Ovary (tissue), 9 donors: Measurements from ENCODE around the gene ADARB2. TPM values are rescaled to one million over a fixed set of nuclear protein-coding genes. Genes with fewer than 3 reads are reported as not detected.

Experiments used
- DNase-seq, 5 donors: peaks; one replicate each; pipeline ENCODE4 v3.0.0-alpha.2; 2019 to 2020
- H3K27ac ChIP-seq, 2 donors: fragments of 200-600 bp; one replicate each; pipeline versions ENCODE4 v1.5.1 to v1.8.0; 2019 to 2022
- H3K27me3 ChIP-seq: fragments of 200-600 bp; one replicate; pipeline ENCODE4 v1.8.0; 2022
- H3K36me3 ChIP-seq: fragments of 200-600 bp; sonication (generic); one replicate; pipeline ENCODE4 v1.5.1; 2019
- H3K4me1 ChIP-seq: one replicate; pipeline ENCODE4 v1.8.1; 2013; ENCODE audit warnings: mild to moderate bottlenecking, moderate library complexity; ENCODE audit not compliant: insufficient read depth
- H3K4me3 ChIP-seq: fragments of 200-600 bp; sonication (generic); one replicate; pipeline ENCODE4 v1.5.1; 2017
- H3K9me3 ChIP-seq, 2 donors: fragments of 200-600 bp in 1 of 2; sonication (generic) in 1 of 2; one replicate each; pipeline versions ENCODE4 v1.5.1 to v1.8.1; 2013 to 2019; ENCODE audit warnings: mild to moderate bottlenecking in 1 of 2, moderate library complexity in 1 of 2
- CTCF ChIP-seq, 3 donors: fragments of 450-650 bp in 2 of 3; fragments of 200-600 bp in 1 of 3; IDR thresholded peaks; one replicate each; pipeline versions ENCODE4 v1.5.1 to v1.8.0; 2016 to 2022; ENCODE audit warnings: antibody characterized with exemption in 3 of 3, mild to moderate bottlenecking in 1 of 3
- EP300 ChIP-seq: sonication (generic); formaldehyde crosslinking; IDR thresholded peaks from one replicate; pipeline ENCODE4 v1.6.1; 2017; ENCODE audit warnings: antibody characterized with exemption
- POLR2A ChIP-seq: fragments of 450-650 bp; IDR thresholded peaks from one replicate; pipeline ENCODE4 v1.6.1; 2017; ENCODE audit warnings: antibody characterized with exemption, mild to moderate bottlenecking, moderate library complexity
- WGBS, 3 donors: extraction: QIAGEN DNeasy Blood & Tissue Kit in 1 of 3; methylation state at CpG; one replicate each; pipeline versions ENCODE4 v1.1.5 to v1.1.7; 2013 to 2017; 5-methylcytosine and 5-hydroxymethylcytosine counted together
- intact Hi-C, 4 donors: fragments of 100-400 bp; cut with DNase I; formaldehyde crosslinking; loops; one replicate each; pipeline versions ENCODE4 v1.11.0 to v1.15.1; 2022 to 2023
- polyA plus RNA-seq, 2 donors: library from polyadenylated mRNA; stranded (reverse); fragments of 200-250 nt in 1 of 2; fragments of 350-450 nt in 1 of 2; fragmentation: Illumina TruSeq in 1 of 2; extraction: RNeasy Lipid Tissue Mini Kit (QIAGEN cat#74804) in 1 of 2; gene quantifications; one replicate each; pipeline ENCODE4 v1.2.3, GENCODE V29; 2013 to 2014
- total RNA-seq, 7 donors: library from RNA; depleted of rRNA in 2 of 7; stranded (reverse); fragments of >200 nt in 2 of 7; fragmentation: NEBNext Ultra II Directional in 3 of 7; extraction: Animal tissue kit (Norgen Biotek cat#: 25700) in 3 of 7; gene quantifications; one replicate each; pipeline versions ENCODE4 v1.1.0 to v1.2.4, GENCODE V29; 2016 to 2023
- donor health status: DM: no; HTN: no; CAD: no; lungs with moderate emphysema.
- donor health status: DM: no; HTN: no; CAD: no.
- donor health status: Bipolar disorder and iron deficiency.
- donor health status: DM: yes; HTN: yes; CAD: no.
- donor health status: DM: no; HTN: no; CAD: no.
- donor health status: DM: yes; HTN: yes; CAD: no.

ADARB2 gene
- total and polyA plus RNA-seq, 9 donors: 0.12 to 2.0 (median 0.36) TPM; not detected in 2

- Histone ChIP-seq H3K9me3 (no peaks in the 10 kb centered on the region), H3K4me1 (no peaks in the 10 kb centered on the region), H3K27ac (no peak overlapping the region), H3K36me3 (no peaks in the 10 kb centered on the region), H3K4me3 (no peak overlapping the region), H3K27me3 (no peaks in the 10 kb centered on the region)
- TF ChIP-seq CTCF (IDR thresholded peaks at IDR 0.05) (no peak), POLR2A (no peak), EP300 (no peak)
- peak in 1 of 5 donors; percentile 16 for DNase-seq
- intact Hi-C loops: no loop called here
- WGBS, 3 donors: 86 to 89% (median 88%) methylated on average over 22 of the region's 22 CpGs
These were observed 546.4 kb downstream of the ADARB2 start for GRCh38 chr10:1190791-1191490.

- TF ChIP-seq POLR2A (no peak), EP300 (no peak), CTCF (IDR thresholded peaks at IDR 0.05) (no peak)
- WGBS, 3 donors: 70 to 71% (median 71%) methylated on average over 12 of the region's 12 CpGs
- DNase-seq: peak in 1 of 5 donors; percentile 10
These were observed 547.3 kb downstream of the ADARB2 start for GRCh38 chr10:1190052-1190395.

DNA sequence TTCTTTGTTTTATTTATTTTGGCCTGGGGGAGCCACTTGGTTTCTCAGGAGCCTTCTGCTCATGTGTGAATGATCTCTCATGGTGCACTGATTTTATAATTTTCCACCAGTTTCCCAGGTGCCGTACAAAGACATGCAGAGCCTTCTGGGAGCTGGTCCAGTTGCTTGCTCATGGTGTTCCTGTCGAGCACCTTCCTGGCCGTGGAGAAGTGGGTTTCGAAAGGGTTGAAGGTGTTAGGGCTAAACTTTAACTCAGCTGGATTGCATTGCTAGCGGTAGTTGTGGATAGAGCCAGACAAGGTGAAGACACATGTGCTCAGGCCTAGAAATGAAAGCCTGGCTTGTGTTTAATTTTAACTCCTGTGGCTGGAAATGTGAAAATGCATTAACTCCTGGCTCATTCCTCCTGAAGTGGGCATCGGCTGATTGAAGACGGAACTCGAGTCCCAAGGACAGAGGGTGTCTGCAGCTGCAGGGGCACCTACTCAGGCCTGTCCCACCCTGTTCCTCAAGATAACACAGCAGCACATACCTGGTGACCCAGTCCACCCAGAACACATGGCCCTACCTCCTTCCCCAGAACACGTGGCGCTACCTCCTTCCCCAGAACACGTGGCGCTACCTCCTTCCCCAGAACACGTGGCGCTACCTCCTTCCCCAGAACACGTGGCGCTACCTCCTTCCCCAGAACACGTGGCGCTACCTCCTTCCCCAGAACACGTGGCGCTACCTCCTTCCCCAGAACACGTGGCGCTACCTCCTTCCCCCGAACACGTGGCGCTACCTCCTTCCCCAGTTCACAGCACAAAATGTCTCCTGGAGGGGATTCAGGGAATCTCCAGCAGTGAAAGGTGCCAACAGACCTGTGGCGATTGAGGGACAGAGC is 547.9 kb downstream of the ADARB2 start:
- H3K4me3 ChIP-seq: no peak overlapping the region

More at GRCh38 chr10:1190052-1190395, 547.3 kb downstream of the ADARB2 start:
- no peak overlapping the region for H3K27ac ChIP-seq
- H3K9me3 ChIP-seq: no peaks in the 10 kb centered on the region
- no peaks in the 10 kb centered on the region for H3K27me3 ChIP-seq
- no peak overlapping the region for H3K4me3 ChIP-seq
- H3K4me1 ChIP-seq: no peaks in the 10 kb centered on the region
- intact Hi-C loops: no loop called here
- no peaks in the 10 kb centered on the region for H3K36me3 ChIP-seq

More for the DNA sequence above, 547.9 kb downstream of the ADARB2 start:
- intact Hi-C loops: no loop called here
- Histone ChIP-seq H3K27ac (no peak overlapping the region), H3K36me3 (no peaks in the 10 kb centered on the region), H3K9me3 (no peaks in the 10 kb centered on the region), H3K4me1 (no peaks in the 10 kb centered on the region), H3K27me3 (no peaks in the 10 kb centered on the region)
- 92 to 95% (median 94%) methylated on average over 24 to 26 of the region's 26 CpGs for WGBS, 3 donors
- no peak for TF ChIP-seq POLR2A
- no peak for TF ChIP-seq EP300
- TF ChIP-seq CTCF (IDR thresholded peaks at IDR 0.05): no peak
- peak in 1 of 5 donors; percentile 6 for DNase-seq
